Stimulated activated CD8-positive, alpha-beta memory T cell treated with anti-CD3 and anti-CD28 coated beads, Interleukin-15, amount 100 ng/mL, for 4 hours (primary cell): ENCODE results near the gene LTBP3.
"Not testable (repeated sequence)": the region's sequence is repeated elsewhere in the genome, so short reads cannot be mapped to it uniquely, and the experiment has no call there.

Source experiments
- DNase-seq, 2 donors: peaks; one replicate each; pipeline ENCODE4 v3.0.0-alpha.2; 2020; ENCODE audit warnings: low read depth in 2 of 2

The LTBP3 gene

GRCh38 chr11:65536412-65537295 lies 21.5 kb downstream of the LTBP3 start:
- DNase-seq = no peak

- DNase-seq = no peak
Observed at GRCh38 chr11:65535102-65535501, 23.1 kb downstream of the LTBP3 start.

- no peak for DNase-seq
Observed at GRCh38 chr11:65532388-65533064, 25.6 kb downstream of the LTBP3 start.

- no peak for DNase-seq
Observed at GRCh38 chr11:65530157-65530496, 28.0 kb downstream of the LTBP3 start.

- no peak for DNase-seq
Observed at GRCh38 chr11:65529475-65530156, 28.5 kb downstream of the LTBP3 start.

- DNase-seq = no peak
Observed at GRCh38 chr11:65528819-65529350, 29.3 kb downstream of the LTBP3 start.

GRCh38 chr11:65526744-65527143 lies 31.4 kb downstream of the LTBP3 start:
- DNase-seq = no peak

- DNase-seq = no peak
Observed at GRCh38 chr11:65525546-65526480, 32.3 kb downstream of the LTBP3 start.

GRCh38 chr11:65524741-65525545 lies 33.2 kb downstream of the LTBP3 start, which contains the start of gene SCYL1:
Gene SCYL1 (plus strand): TSS chr11:65525083. CDS start chr11:65525154, 71 bp downstream.
- peak; percentile 61 to 68 for DNase-seq

GRCh38 chr11:65524014-65524740 lies 34.0 kb downstream of the LTBP3 start:
- no peak for DNase-seq

- DNase-seq = not testable (repeated sequence)
Observed at GRCh38 chr11:65523631-65523968, 34.6 kb downstream of the LTBP3 start.

GRCh38 chr11:65522718-65523630 lies 35.2 kb downstream of the LTBP3 start:
- DNase-seq = not testable (repeated sequence)

- not testable (repeated sequence) for DNase-seq
Observed at GRCh38 chr11:65521777-65522521, 36.2 kb downstream of the LTBP3 start.

- DNase-seq = not testable (repeated sequence)
Observed at GRCh38 chr11:65518941-65519549, 39.1 kb downstream of the LTBP3 start.

- DNase-seq = no peak
Observed at GRCh38 chr11:65516135-65516968, 41.8 kb downstream of the LTBP3 start.

- not testable (repeated sequence) for DNase-seq
Observed at GRCh38 chr11:65512311-65512710, 45.8 kb downstream of the LTBP3 start.
